PC-3 (cell line): ENCODE measurements around the gene SNRNP70.

ENCODE experiments used
- EZH2 ChIP-seq: fragments of 300-600 bp; sonication (generic); IDR thresholded peaks from one replicate; pipeline ENCODE4 v1.6.1; 2017; ENCODE audit warnings: antibody characterized with exemption, mild to moderate bottlenecking, low read length; ENCODE audit not compliant: unreplicated experiment
- TF ChIP-seq, protein P1 (sequence below): fragments of 300-600 bp; sonication (generic); conservative IDR thresholded peaks from 2 replicates; pipeline ENCODE4 v1.5.1; 2017; ENCODE audit warnings: antibody characterized with exemption, low read depth, mild to moderate bottlenecking, low read length

DNA sequence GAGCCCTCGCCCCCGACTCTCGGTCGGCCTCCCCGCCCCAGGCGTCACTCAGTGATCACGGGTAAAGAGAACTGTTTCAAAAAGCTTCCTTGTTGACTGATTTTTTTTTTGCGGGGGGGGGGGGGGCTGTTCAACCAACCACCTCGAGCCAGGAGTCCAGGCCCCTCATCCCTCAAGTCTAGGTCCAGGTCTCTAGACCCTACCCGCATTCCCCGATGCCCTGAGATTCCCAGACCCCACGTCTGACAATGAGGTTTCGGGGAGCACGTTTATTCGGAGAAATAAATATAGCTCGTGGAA, 65.6 kb downstream of the SNRNP70 start:
- TF ChIP-seq, protein P1, sequence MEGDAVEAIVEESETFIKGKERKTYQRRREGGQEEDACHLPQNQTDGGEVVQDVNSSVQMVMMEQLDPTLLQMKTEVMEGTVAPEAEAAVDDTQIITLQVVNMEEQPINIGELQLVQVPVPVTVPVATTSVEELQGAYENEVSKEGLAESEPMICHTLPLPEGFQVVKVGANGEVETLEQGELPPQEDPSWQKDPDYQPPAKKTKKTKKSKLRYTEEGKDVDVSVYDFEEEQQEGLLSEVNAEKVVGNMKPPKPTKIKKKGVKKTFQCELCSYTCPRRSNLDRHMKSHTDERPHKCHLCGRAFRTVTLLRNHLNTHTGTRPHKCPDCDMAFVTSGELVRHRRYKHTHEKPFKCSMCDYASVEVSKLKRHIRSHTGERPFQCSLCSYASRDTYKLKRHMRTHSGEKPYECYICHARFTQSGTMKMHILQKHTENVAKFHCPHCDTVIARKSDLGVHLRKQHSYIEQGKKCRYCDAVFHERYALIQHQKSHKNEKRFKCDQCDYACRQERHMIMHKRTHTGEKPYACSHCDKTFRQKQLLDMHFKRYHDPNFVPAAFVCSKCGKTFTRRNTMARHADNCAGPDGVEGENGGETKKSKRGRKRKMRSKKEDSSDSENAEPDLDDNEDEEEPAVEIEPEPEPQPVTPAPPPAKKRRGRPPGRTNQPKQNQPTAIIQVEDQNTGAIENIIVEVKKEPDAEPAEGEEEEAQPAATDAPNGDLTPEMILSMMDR, result no peak
- no peak for TF ChIP-seq EZH2
